ENCODE results near the gene RSRC2.
"Not testable (repeated sequence)": the region's sequence is repeated elsewhere in the genome, so short reads cannot be mapped to it uniquely, and the experiment has no call there.

RSRC2 gene

GRCh38 chr12:122569288-122569687 is 42.6 kb upstream of the RSRC2 start (continued):
- TF ChIP-seq, protein P1, sequence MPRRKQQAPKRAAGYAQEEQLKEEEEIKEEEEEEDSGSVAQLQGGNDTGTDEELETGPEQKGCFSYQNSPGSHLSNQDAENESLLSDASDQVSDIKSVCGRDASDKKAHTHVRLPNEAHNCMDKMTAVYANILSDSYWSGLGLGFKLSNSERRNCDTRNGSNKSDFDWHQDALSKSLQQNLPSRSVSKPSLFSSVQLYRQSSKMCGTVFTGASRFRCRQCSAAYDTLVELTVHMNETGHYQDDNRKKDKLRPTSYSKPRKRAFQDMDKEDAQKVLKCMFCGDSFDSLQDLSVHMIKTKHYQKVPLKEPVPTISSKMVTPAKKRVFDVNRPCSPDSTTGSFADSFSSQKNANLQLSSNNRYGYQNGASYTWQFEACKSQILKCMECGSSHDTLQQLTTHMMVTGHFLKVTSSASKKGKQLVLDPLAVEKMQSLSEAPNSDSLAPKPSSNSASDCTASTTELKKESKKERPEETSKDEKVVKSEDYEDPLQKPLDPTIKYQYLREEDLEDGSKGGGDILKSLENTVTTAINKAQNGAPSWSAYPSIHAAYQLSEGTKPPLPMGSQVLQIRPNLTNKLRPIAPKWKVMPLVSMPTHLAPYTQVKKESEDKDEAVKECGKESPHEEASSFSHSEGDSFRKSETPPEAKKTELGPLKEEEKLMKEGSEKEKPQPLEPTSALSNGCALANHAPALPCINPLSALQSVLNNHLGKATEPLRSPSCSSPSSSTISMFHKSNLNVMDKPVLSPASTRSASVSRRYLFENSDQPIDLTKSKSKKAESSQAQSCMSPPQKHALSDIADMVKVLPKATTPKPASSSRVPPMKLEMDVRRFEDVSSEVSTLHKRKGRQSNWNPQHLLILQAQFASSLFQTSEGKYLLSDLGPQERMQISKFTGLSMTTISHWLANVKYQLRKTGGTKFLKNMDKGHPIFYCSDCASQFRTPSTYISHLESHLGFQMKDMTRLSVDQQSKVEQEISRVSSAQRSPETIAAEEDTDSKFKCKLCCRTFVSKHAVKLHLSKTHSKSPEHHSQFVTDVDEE (CRISPR knock-in tag; IDR thresholded peaks at IDR 0.05), result no peak
- TF ChIP-seq ESRRG (CRISPR knock-in tag; IDR thresholded peaks at IDR 0.05), result no peak
- TF ChIP-seq, protein P2, sequence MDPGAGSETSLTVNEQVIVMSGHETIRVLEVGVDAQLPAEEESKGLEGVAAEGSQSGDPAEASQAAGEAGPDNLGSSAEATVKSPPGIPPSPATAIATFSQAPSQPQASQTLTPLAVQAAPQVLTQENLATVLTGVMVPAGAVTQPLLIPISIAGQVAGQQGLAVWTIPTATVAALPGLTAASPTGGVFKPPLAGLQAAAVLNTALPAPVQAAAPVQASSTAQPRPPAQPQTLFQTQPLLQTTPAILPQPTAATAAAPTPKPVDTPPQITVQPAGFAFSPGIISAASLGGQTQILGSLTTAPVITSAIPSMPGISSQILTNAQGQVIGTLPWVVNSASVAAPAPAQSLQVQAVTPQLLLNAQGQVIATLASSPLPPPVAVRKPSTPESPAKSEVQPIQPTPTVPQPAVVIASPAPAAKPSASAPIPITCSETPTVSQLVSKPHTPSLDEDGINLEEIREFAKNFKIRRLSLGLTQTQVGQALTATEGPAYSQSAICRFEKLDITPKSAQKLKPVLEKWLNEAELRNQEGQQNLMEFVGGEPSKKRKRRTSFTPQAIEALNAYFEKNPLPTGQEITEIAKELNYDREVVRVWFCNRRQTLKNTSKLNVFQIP (CRISPR knock-in tag; IDR thresholded peaks at IDR 0.05; ENCODE audit: borderline replicate concordance, low read depth), result no peak
- no peak for TF ChIP-seq TCF4 (CRISPR knock-in tag; IDR thresholded peaks at IDR 0.05; ENCODE audit: borderline replicate concordance)
- no peak for TF ChIP-seq OSR1 (CRISPR knock-in tag; IDR thresholded peaks at IDR 0.05)
- no peak for TF ChIP-seq ZNF565 (CRISPR knock-in tag; conservative IDR thresholded peaks at IDR 0.05; ENCODE audit: low read depth)

DNA sequence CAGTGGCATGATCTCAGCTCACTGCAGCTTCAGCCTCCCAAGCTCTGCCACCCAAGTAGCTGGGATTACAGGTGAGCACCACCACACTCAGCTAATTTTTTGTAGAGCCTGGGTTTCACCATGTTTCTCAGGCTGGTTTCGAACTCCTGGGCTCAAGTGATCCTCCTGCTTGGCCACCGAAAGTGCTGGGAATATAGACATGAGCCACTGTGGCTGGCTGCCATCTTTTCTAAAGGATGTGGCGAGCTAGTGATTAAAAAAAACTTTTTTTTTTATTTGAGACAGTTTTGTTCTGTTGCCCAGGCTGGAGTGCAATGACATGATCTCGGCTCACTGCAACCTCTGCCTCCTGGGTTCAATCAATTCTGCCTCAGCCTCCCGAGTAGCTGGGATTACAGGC is 40.1 kb upstream of the RSRC2 start:
- not testable (repeated sequence) for ATAC-seq

GRCh38 chr12:122563361-122563760 is 36.6 kb upstream of the RSRC2 start:
- TF ChIP-seq ESRRG (CRISPR knock-in tag; IDR thresholded peaks at IDR 0.05) (no peak), ISL1 (CRISPR knock-in tag; IDR thresholded peaks at IDR 0.05) (no peak)
- no peak for ATAC-seq

DNA sequence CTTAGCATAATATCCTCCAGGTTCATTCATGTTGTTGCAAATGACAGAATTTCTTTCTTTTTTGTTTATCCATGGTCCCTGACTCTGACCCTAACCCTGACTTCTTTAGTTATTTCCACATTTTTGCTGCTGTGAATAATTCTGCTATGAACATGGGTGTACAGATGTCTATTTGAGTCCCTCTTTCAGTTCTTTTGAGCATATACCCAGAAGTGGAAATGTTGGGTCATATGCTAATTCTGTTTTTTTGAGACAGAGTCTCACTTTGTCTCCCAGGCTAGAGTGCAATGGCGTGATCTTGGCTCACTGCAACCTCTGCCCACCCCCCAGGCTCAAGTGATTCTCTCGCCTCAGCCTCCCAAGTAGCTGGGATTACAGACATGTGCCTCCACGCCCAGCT is 33.4 kb upstream of the RSRC2 start:
- TF ChIP-seq, protein P1 (CRISPR knock-in tag; IDR thresholded peaks at IDR 0.05), result no peak
- TF ChIP-seq CSRNP3 (CRISPR knock-in tag; IDR thresholded peaks at IDR 0.05), result no peak
- no peak for TF ChIP-seq ZNF8 (CRISPR knock-in tag; IDR thresholded peaks at IDR 0.05)
- TF ChIP-seq BACH2 (CRISPR knock-in tag; IDR thresholded peaks at IDR 0.05; ENCODE audit: borderline replicate concordance), result no peak
- no peak for TF ChIP-seq ZFP3 (CRISPR knock-in tag; IDR thresholded peaks at IDR 0.05)
- no peak for TF ChIP-seq TOX (CRISPR knock-in tag; IDR thresholded peaks at IDR 0.05; ENCODE audit: borderline replicate concordance)
- TF ChIP-seq GLIS3 (CRISPR knock-in tag; IDR thresholded peaks at IDR 0.05), result no peak
- TF ChIP-seq ZNF565 (CRISPR knock-in tag; conservative IDR thresholded peaks at IDR 0.05; ENCODE audit: low read depth), result no peak
- TF ChIP-seq, protein P2 (CRISPR knock-in tag; IDR thresholded peaks at IDR 0.05; ENCODE audit: borderline replicate concordance, low read depth), result no peak
- TF ChIP-seq RARB (CRISPR knock-in tag; IDR thresholded peaks at IDR 0.05), result no peak
- no peak for ATAC-seq
